OCI-LY3 (cell line): ENCODE measurements around the gene OOSP2.

Source experiments
- CTCF ChIP-seq: fragments of 200-600, 300-600 bp; sonication (generic); IDR thresholded peaks from 2 replicates; pipeline ENCODE4 v1.5.1; 2014; ENCODE audit warnings: antibody characterized with exemption, low read length, low read depth
- EZH2phosphoT487 ChIP-seq: fragments of 200-600 bp; shearing (Covaris generic); IDR thresholded peaks from 2 replicates; pipeline ENCODE4 v1.6.1; 2018; ENCODE audit warnings: antibody characterized with exemption, mixed run types, low read depth

- no peak for TF ChIP-seq CTCF
- TF ChIP-seq EZH2phosphoT487, result no peak
These were observed 55.4 kb downstream of the OOSP2 start for GRCh38 chr11:60095477-60096120.
